Ectodermal cell (in vitro differentiated cells): ENCODE results near the gene SUSD4.

Experiments used
- H3K27ac ChIP-seq: 2 replicates; pipeline ENCODE4 v1.7.0; 2013; ENCODE audit warnings: mild to moderate bottlenecking, low read depth, low read length; ENCODE audit not compliant: insufficient read depth, poor library complexity, severe bottlenecking
- H3K27me3 ChIP-seq: 2 replicates; pipeline ENCODE4 v1.7.0; 2013; ENCODE audit warnings: mild to moderate bottlenecking, low read length; ENCODE audit not compliant: insufficient read depth, control insufficient read depth, poor library complexity, severe bottlenecking
- H3K36me3 ChIP-seq: one replicate; pipeline ENCODE4 v1.7.0; 2013; ENCODE audit warnings: low read length; ENCODE audit not compliant: control insufficient read depth, insufficient read depth
- H3K4me1 ChIP-seq: one replicate; pipeline ENCODE4 v1.7.0; 2013; ENCODE audit warnings: low read length; ENCODE audit not compliant: control insufficient read depth, insufficient read depth
- H3K4me3 ChIP-seq: 2 replicates; pipeline ENCODE4 v1.7.0; 2013; ENCODE audit warnings: low read depth, low read length, control low read depth; ENCODE audit not compliant: insufficient read depth
- H3K9me3 ChIP-seq: 2 replicates; pipeline ENCODE4 v1.7.0; 2013; ENCODE audit warnings: mild to moderate bottlenecking, low read length, moderate library complexity; ENCODE audit not compliant: control insufficient read depth
- WGBS, 2 experiments: methylation state at CpG; one replicate each; pipeline ENCODE4 v1.1.7; 2013; ENCODE audit warnings: missing lambda C conversion rate in 2 of 2; 5-methylcytosine and 5-hydroxymethylcytosine counted together

SUSD4 gene

GRCh38 chr1:223345720-223346119 is 18.3 kb downstream of the SUSD4 start:
- Histone ChIP-seq H3K27me3 (no peaks in the 10 kb centered on the region), H3K9me3 (no peaks in the 10 kb centered on the region), H3K36me3 (no peaks in the 10 kb centered on the region), H3K27ac (no peak overlapping the region), H3K4me3 (no peak overlapping the region), H3K4me1 (no peaks in the 10 kb centered on the region)
- WGBS, 2 experiments, result 75 to 83% methylated on average over 4 of the region's 4 CpGs

GRCh38 chr1:223344491-223344890 is 19.5 kb downstream of the SUSD4 start:
- Histone ChIP-seq H3K4me1 (peaks cover 5% of the 10 kb centered on the region), H3K9me3 (no peaks in the 10 kb centered on the region), H3K27me3 (no peaks in the 10 kb centered on the region), H3K27ac (no peak overlapping the region), H3K36me3 (no peaks in the 10 kb centered on the region), H3K4me3 (no peak overlapping the region)
- WGBS, 2 experiments, result 94 to 95% methylated on average over 6 of the region's 6 CpGs

- Histone ChIP-seq H3K36me3 (no peaks in the 10 kb centered on the region), H3K27ac (no peak overlapping the region), H3K4me3 (no peak overlapping the region), H3K4me1 (peaks cover 8% of the 10 kb centered on the region), H3K9me3 (no peaks in the 10 kb centered on the region), H3K27me3 (no peaks in the 10 kb centered on the region)
- WGBS, 2 experiments, result 83 to 91% methylated on average over 3 of the region's 3 CpGs
Observed at GRCh38 chr1:223343692-223344091, 20.3 kb downstream of the SUSD4 start.

- no peaks in the 10 kb centered on the region for H3K27me3 ChIP-seq
- no peaks in the 10 kb centered on the region for H3K36me3 ChIP-seq
- no peak overlapping the region for H3K4me3 ChIP-seq
- no peak overlapping the region for H3K27ac ChIP-seq
- no peaks in the 10 kb centered on the region for H3K9me3 ChIP-seq
- 78 to 81% methylated on average over 7 of the region's 7 CpGs for WGBS, 2 experiments
- peaks cover 8% of the 10 kb centered on the region for H3K4me1 ChIP-seq
Observed at GRCh38 chr1:223341121-223341520, 22.9 kb downstream of the SUSD4 start.

GRCh38 chr1:223340637-223341036 is 23.3 kb downstream of the SUSD4 start:
- WGBS, 2 experiments, result 92 to 100% methylated on average over 3 of the region's 3 CpGs
- Histone ChIP-seq H3K36me3 (no peaks in the 10 kb centered on the region), H3K4me1 (peaks cover 8% of the 10 kb centered on the region), H3K9me3 (no peaks in the 10 kb centered on the region), H3K27ac (no peak overlapping the region), H3K4me3 (no peak overlapping the region), H3K27me3 (no peaks in the 10 kb centered on the region)

GRCh38 chr1:223339861-223340260 is 24.1 kb downstream of the SUSD4 start:
- Histone ChIP-seq H3K9me3 (no peaks in the 10 kb centered on the region), H3K4me3 (no peak overlapping the region), H3K36me3 (no peaks in the 10 kb centered on the region), H3K27ac (no peak overlapping the region), H3K4me1 (peaks cover 8% of the 10 kb centered on the region), H3K27me3 (no peaks in the 10 kb centered on the region)
- 65 to 74% methylated on average over 7 of the region's 7 CpGs for WGBS, 2 experiments

- no peak overlapping the region for H3K4me3 ChIP-seq
- H3K27me3 ChIP-seq, result no peaks in the 10 kb centered on the region
- H3K36me3 ChIP-seq, result no peaks in the 10 kb centered on the region
- 93% methylated on average over 12 of the region's 12 CpGs for WGBS, 2 experiments
- peaks cover 8% of the 10 kb centered on the region for H3K4me1 ChIP-seq
- H3K27ac ChIP-seq, result no peak overlapping the region
- H3K9me3 ChIP-seq, result no peaks in the 10 kb centered on the region
Observed at GRCh38 chr1:223338811-223339746, 24.9 kb downstream of the SUSD4 start.

GRCh38 chr1:223337174-223337869 is 26.7 kb downstream of the SUSD4 start:
- 86 to 88% methylated on average over 6 of the region's 6 CpGs for WGBS, 2 experiments
- Histone ChIP-seq H3K9me3 (no peaks in the 10 kb centered on the region), H3K4me3 (no peak overlapping the region), H3K36me3 (no peaks in the 10 kb centered on the region), H3K4me1 (peaks cover 8% of the 10 kb centered on the region), H3K27ac (no peak overlapping the region), H3K27me3 (no peaks in the 10 kb centered on the region)

GRCh38 chr1:223334156-223334555 is 29.8 kb downstream of the SUSD4 start:
- Histone ChIP-seq H3K9me3 (no peaks in the 10 kb centered on the region), H3K4me3 (no peak overlapping the region), H3K27ac (no peak overlapping the region), H3K4me1 (peaks cover 7% of the 10 kb centered on the region), H3K36me3 (no peaks in the 10 kb centered on the region), H3K27me3 (no peaks in the 10 kb centered on the region)
- WGBS, 2 experiments, result 89% methylated on average over 1 of the region's 2 CpGs; no CpG with 5 or more reads in 1 of the 2 experiments

GRCh38 chr1:223332997-223333396 is 31.0 kb downstream of the SUSD4 start:
- no peaks in the 10 kb centered on the region for H3K27me3 ChIP-seq

More at GRCh38 chr1:223332997-223333396, 31.0 kb downstream of the SUSD4 start:
- no peak overlapping the region for H3K27ac ChIP-seq
- H3K4me3 ChIP-seq, result no peak overlapping the region
- no peaks in the 10 kb centered on the region for H3K36me3 ChIP-seq
- no peaks in the 10 kb centered on the region for H3K9me3 ChIP-seq
- WGBS, 2 experiments, result 92 to 97% methylated on average over 7 of the region's 7 CpGs
- peaks cover 6% of the 10 kb centered on the region for H3K4me1 ChIP-seq
